K562 (cell line): Measurements from ENCODE around the gene BLOC1S4. TPM values are rescaled to one million over a fixed set of nuclear protein-coding genes. Genes with fewer than 3 reads are reported as not detected.

ENCODE experiments used
- ATAC-seq: fragments of 200-7000 bp; cut with Tn5 transposase; 3 replicates; pipeline ENCODE4 v1.9.1; 2020; ENCODE audit warnings: moderate library complexity
- BruUV-seq: library from RNA; stranded (reverse); fragments of 400-500 nt; replicated peaks from 2 replicates; lab custom pipeline; 2021; lab: Mats Ljungman, UMichigan
- CTCF ChIA-PET: fragments of 300-600 bp; formaldehyde crosslinking; extraction: SDS; loops from one replicate; lab custom pipeline; 2021; ENCODE audit warnings: low intra/inter-chr PET ratio; lab: Yijun Ruan, JAX
- POLR2A ChIA-PET: fragments of 300-600, 350-650 bp; sonication (Branson Sonifier 250); formaldehyde crosslinking; extraction: SDS; loops from one replicate; lab custom pipeline; 2021; ENCODE audit warnings: antibody characterized with exemption, inconsistent platforms; lab: Yijun Ruan, JAX
- DNase-seq, 4 experiments: peaks; one replicate each; pipeline versions ENCODE4 v3.0.0 to v3.0.0-alpha.2; 2011 to 2018; ENCODE audit warnings: low spot score in 3 of 4, mixed read lengths in 3 of 4; ENCODE audit errors: extremely low read depth in 1 of 4
- FAIRE-seq: peaks from 2 replicates; lab custom pipeline; 2011; peaks lifted over from hg19 to GRCh38; lab: Jason Lieb, UNC
- H2AFZ ChIP-seq: 2 replicates; pipeline ENCODE4 v1.6.0; 2011; ENCODE audit warnings: low read depth, low read length, control low read depth, inconsistent platforms
- H3K27ac ChIP-seq: fragments of 200-600 bp; 3 replicates; pipeline ENCODE4 v1.8.0; 2011; ENCODE audit warnings: low read depth, mild to moderate bottlenecking, control low read depth, inconsistent platforms, low read length, moderate library complexity, mixed read lengths; ENCODE audit errors: extremely low read depth
- H3K27me3 ChIP-seq, 2 experiments: fragments of 300-600 bp in 1 of 2; 2 replicates in 1 of 2; 3 replicates in 1 of 2; pipeline versions ENCODE4 v1.6.0 to v1.8.0; 2011; ENCODE audit warnings: inconsistent platforms in 2 of 2, low read length in 2 of 2, mild to moderate bottlenecking in 1 of 2, mixed read lengths in 1 of 2, moderate library complexity in 1 of 2; ENCODE audit not compliant: control insufficient read depth in 2 of 2, insufficient read depth in 2 of 2
- H3K36me3 ChIP-seq: fragments of 300-600 bp; 3 replicates; pipeline ENCODE4 v1.8.0; 2011; ENCODE audit warnings: mild to moderate bottlenecking, low read length, inconsistent platforms; ENCODE audit not compliant: control insufficient read depth, insufficient read depth
- H3K4me1 ChIP-seq, 2 experiments: fragments of 200-600 bp in 1 of 2; replicated peaks in 1 of 2; 2 replicates in 1 of 2; 3 replicates in 1 of 2; pipeline versions ENCODE4 v1.5.1 to v1.8.0; 2011; ENCODE audit warnings: inconsistent platforms in 2 of 2, low read length in 2 of 2, mild to moderate bottlenecking in 1 of 2, mixed read lengths in 1 of 2, moderate library complexity in 1 of 2; ENCODE audit not compliant: control insufficient read depth in 2 of 2, insufficient read depth in 2 of 2
- H3K4me2 ChIP-seq: 2 replicates; pipeline ENCODE4 v1.6.1; 2011; ENCODE audit warnings: low read length, control low read depth, inconsistent platforms, mixed read lengths; ENCODE audit not compliant: insufficient read depth
- H3K4me3 ChIP-seq: fragments of 200-600 bp; sonication (generic), shearing (Covaris generic); 2 replicates; pipeline ENCODE4 v1.5.1; 2016; ENCODE audit warnings: control low read depth, inconsistent platforms
- H3K79me2 ChIP-seq: fragments of 200-600 bp; 3 replicates; pipeline ENCODE4 v1.8.0; 2011; ENCODE audit warnings: low read length, inconsistent platforms; ENCODE audit not compliant: control insufficient read depth, insufficient read depth
- H3K9ac ChIP-seq, 2 experiments: 2 replicates each; pipeline versions ENCODE4 v1.6.0 to v1.6.1; 2011; ENCODE audit warnings: low read depth in 2 of 2, low read length in 2 of 2, control low read depth in 1 of 2, inconsistent platforms in 1 of 2, mild to moderate bottlenecking in 1 of 2, mixed read lengths in 1 of 2; ENCODE audit not compliant: insufficient read depth in 1 of 2
- H3K9me1 ChIP-seq: one replicate; pipeline ENCODE4 v1.6.0; 2011; ENCODE audit warnings: inconsistent platforms, mild to moderate bottlenecking, low read length, moderate library complexity; ENCODE audit not compliant: control insufficient read depth, insufficient read depth
- H3K9me3 ChIP-seq: replicated peaks from 2 replicates; pipeline ENCODE4 v1.5.1; 2011; ENCODE audit warnings: low read depth, low read length, inconsistent platforms; ENCODE audit not compliant: control insufficient read depth, insufficient read depth
- H4K20me1 ChIP-seq: replicated peaks from 2 replicates; pipeline ENCODE4 v1.6.1; 2011; ENCODE audit warnings: low read length, inconsistent platforms, mixed read lengths; ENCODE audit not compliant: control insufficient read depth, insufficient read depth
- ESRRB ChIP-seq: fragments of 250-450 bp; sonication (Bioruptor Pico); IDR thresholded peaks from 2 replicates; pipeline ENCODE4 v1.5.0; 2020; ENCODE audit warnings: mild to moderate bottlenecking, moderate library complexity, borderline replicate concordance
- NCOA6 ChIP-seq: fragments of 450-650 bp; IDR thresholded peaks from 2 replicates; pipeline ENCODE4 v1.6.1; 2017; ENCODE audit warnings: mild to moderate bottlenecking
- POLR2G ChIP-seq: fragments of 200-400 bp; formaldehyde crosslinking; IDR thresholded peaks from 2 replicates; pipeline ENCODE4 v1.6.1; 2017; ENCODE audit warnings: low read depth, mild to moderate bottlenecking, antibody characterized with exemption, low read length, moderate library complexity
- YY1 ChIP-seq, 3 experiments: IDR thresholded peaks; 2 replicates each; pipeline ENCODE4 v1.6.1; 2011; ENCODE audit warnings: low read length in 2 of 3, mild to moderate bottlenecking in 2 of 3, moderate library complexity in 2 of 3, borderline replicate concordance in 1 of 3, control low read depth in 1 of 3, low read depth in 1 of 3; ENCODE audit not compliant: insufficient read depth in 3 of 3, insufficient replicate concordance in 2 of 3, control insufficient read depth in 1 of 3, insufficient read length in 1 of 3; ENCODE audit errors: extremely low read depth in 1 of 3
- ZNF253 ChIP-seq: fragments of 250-450 bp; sonication (Bioruptor Pico); conservative IDR thresholded peaks from 2 replicates; pipeline ENCODE4 v1.6.1; 2021; ENCODE audit warnings: mild to moderate bottlenecking
- WGBS: fragments of 100-300 bp; shearing (Covaris generic); methylation state at CpG from one replicate; pipeline ENCODE4 v1.1.6; 2016; ENCODE audit warnings: low coverage, mixed read lengths; ENCODE audit not compliant: insufficient coverage; ENCODE audit errors: missing lambda C conversion rate; 5-methylcytosine and 5-hydroxymethylcytosine counted together
- in situ Hi-C: fragments of 300-500 bp; cut with MboI; formaldehyde crosslinking; loops from 4 replicates; pipeline ENCODE4 v1.15.0; 2018; ENCODE audit warnings: inconsistent platforms, mixed read lengths
- intact Hi-C: fragments of 100-400 bp; cut with micrococcal nuclease; formaldehyde crosslinking; loops from 2 replicates; pipeline ENCODE4 v1.14.2; 2022
- polyA plus RNA-seq, 8 experiments: library from polyadenylated mRNA; depleted of rRNA in 4 of 8; stranded (reverse) in 5 of 8; unstranded in 3 of 8; fragments of >200 nt; fragmentation: Nextera tagmentation in 2 of 8; fragmentation: Illumina TruSeq in 1 of 8; extraction: Ambion mirVana in 2 of 8; extraction: Trizol in 1 of 8; gene quantifications; 2 replicates each; pipeline versions ENCODE4 v1.2.1 to v1.2.3, GENCODE V29; 2011 to 2014; ENCODE audit warnings: inconsistent platforms in 1 of 8, missing spikeins in 1 of 8
- total RNA-seq, 7 experiments: library from RNA; depleted of rRNA in 6 of 7; stranded (reverse); fragments of >200 nt in 6 of 7; fragmentation: Illumina TruSeq in 2 of 7; extraction: Trizol in 2 of 7; gene quantifications; 2 replicates each; pipeline versions ENCODE4 v1.2.1 to v1.2.3, GENCODE V29; 2011 to 2021; ENCODE audit warnings: low replicate concordance in 1 of 7

Gene BLOC1S4
- total and polyA plus RNA-seq, 9 of the 15 experiments (the other 6 are each of a cell fraction or from before 2014, with no cell fraction given): 3.1 to 31.6 (median 11.2) TPM

DNA sequence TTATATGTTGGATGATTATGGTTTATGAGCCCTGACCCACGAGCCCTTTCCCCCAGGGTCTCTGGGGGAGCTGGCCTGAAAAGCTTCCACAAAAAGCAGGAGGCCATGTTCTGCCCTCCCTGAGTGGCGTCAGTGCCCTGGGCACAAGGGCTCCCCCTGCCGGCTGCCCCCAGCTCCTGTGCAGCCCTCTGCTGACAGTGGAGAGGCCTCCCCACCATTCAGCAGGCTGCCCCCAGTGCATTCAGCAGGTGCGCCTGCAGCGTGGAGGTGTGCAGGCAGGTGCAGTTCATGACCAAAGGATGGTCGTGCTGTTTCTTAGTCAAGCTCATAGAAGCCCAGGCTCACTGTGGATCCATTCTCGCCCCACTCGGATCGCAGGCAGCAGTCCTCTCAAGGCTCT, 34.8 kb upstream of the BLOC1S4 start (continued):
- TF ChIP-seq YY1 (IDR thresholded peaks at IDR 0.05; ENCODE audit: borderline replicate concordance in 1 of 3, control insufficient read depth in 1 of 3, extremely low read depth in 1 of 3, insufficient read depth in 3 of 3, insufficient read length in 1 of 3, insufficient replicate concordance in 2 of 3, low read depth in 1 of 3, low read length in 2 of 3): peak in 1 of 3 experiments; percentile 50
- TF ChIP-seq, all 486 proteins: peak for 19

- Histone ChIP-seq H3K4me3 (no peak overlapping the region), H4K20me1 (peaks cover 5% of the 10 kb centered on the region; the same call in 1 of the 2 replicates), H3K9ac (peak overlapping the region in 1 of 2 experiments; percentile 77; a peak in 2 of 4 replicates), H3K27me3 (no peaks in the 10 kb centered on the region), H3K4me1 (peaks cover 6 to 22% of the 10 kb centered on the region in 2 experiments), H3K9me1 (no peaks in the 10 kb centered on the region), H2AFZ (no peak overlapping the region), H3K36me3 (peaks cover 6% of the 10 kb centered on the region; the same call in 1 of the 3 replicates), H3K79me2 (peaks cover 4% of the 10 kb centered on the region; the same call in 1 of the 3 replicates), H3K4me2 (no peak overlapping the region), H3K27ac (no peak overlapping the region), H3K9me3 (no peaks in the 10 kb centered on the region)
- TF ChIP-seq NCOA6 (no peak), POLR2G (peak; percentile 35; the same call in 1 of the 2 replicates), ZNF253 (CRISPR knock-in tag) (no peak), ESRRB (no peak)
- ChIA-PET CTCF (interaction anchor here (0.7 kb wide), 1 partner anchor 40 kb away, joined by 5 read pairs; no protein-coding TSS in a partner anchor), POLR2A (interaction anchor here (0.5 to 3.3 kb wide), 6 partner anchors 9 to 233 kb away, joined by 3 to 38 read pairs (median 4); partner anchors contain the start of gene S100P)
- ATAC-seq (no peak), DNase-seq (no peak), FAIRE-seq (no peak)
- in situ Hi-C loops (no loop called here), intact Hi-C loops (loop anchor here (5.0 kb wide), 1 partner anchor 111 kb away; no protein-coding TSS in a partner anchor)
- no TSS peak for BruUV-seq
- WGBS: 52% methylated on average over 11 of the region's 11 CpGs
Observed at GRCh38 chr4:6682862-6683590, 32.9 kb upstream of the BLOC1S4 start.
